SK-N-SH treated with all-trans-retinoic acid at 6 μM for 48 hours (cell line): ENCODE results near the gene IMMT.

ENCODE experiments used
- CSDC2 ChIP-seq: fragments of 250-450 bp; sonication (Bioruptor Pico); IDR thresholded peaks from 2 replicates; pipeline ENCODE4 v1.5.0; 2020; ENCODE audit warnings: mild to moderate bottlenecking, moderate library complexity
- ISL1 ChIP-seq: fragments of 250-450 bp; sonication (Bioruptor Pico); IDR thresholded peaks from 2 replicates; pipeline ENCODE4 v2.1.2; 2022; ENCODE audit warnings: mild to moderate bottlenecking, moderate library complexity
- OSR1 ChIP-seq: fragments of 250-450 bp; sonication (Bioruptor Pico); IDR thresholded peaks from 2 replicates; pipeline ENCODE4 v1.8.0; 2022; ENCODE audit warnings: moderate library complexity, mild to moderate bottlenecking, inconsistent platforms
- PPARA ChIP-seq: fragments of 250-450 bp; sonication (Bioruptor Pico); IDR thresholded peaks from 2 replicates; pipeline ENCODE4 v1.5.0; 2020; ENCODE audit warnings: mild to moderate bottlenecking, borderline replicate concordance
- SNAI2 ChIP-seq: fragments of 250-450 bp; sonication (Bioruptor Pico); IDR thresholded peaks from 2 replicates; pipeline ENCODE4 v1.5.0; 2020; ENCODE audit warnings: mild to moderate bottlenecking, moderate library complexity
- TCF4 ChIP-seq: fragments of 250-450 bp; sonication (Bioruptor Pico); IDR thresholded peaks from 2 replicates; pipeline ENCODE4 v1.8.0; 2021; ENCODE audit warnings: mild to moderate bottlenecking, moderate library complexity, borderline replicate concordance
- TOX ChIP-seq: fragments of 250-450 bp; sonication (Bioruptor Pico); IDR thresholded peaks from 2 replicates; pipeline ENCODE4 v1.8.0; 2021; ENCODE audit warnings: mild to moderate bottlenecking, moderate library complexity, borderline replicate concordance
- ZFP3 ChIP-seq: fragments of 250-450 bp; sonication (Bioruptor Pico); IDR thresholded peaks from 2 replicates; pipeline ENCODE4 v1.5.0; 2020; ENCODE audit warnings: mild to moderate bottlenecking, moderate library complexity
- TF ChIP-seq, protein P1 (sequence below): fragments of 250-450 bp; sonication (Bioruptor Pico); IDR thresholded peaks from 2 replicates; pipeline ENCODE4 v1.8.0; 2020; ENCODE audit warnings: mild to moderate bottlenecking, moderate library complexity, borderline replicate concordance
- TF ChIP-seq, protein P2 (sequence below): fragments of 250-450 bp; sonication (Bioruptor Pico); IDR thresholded peaks from 2 replicates; pipeline ENCODE4 v1.8.0; 2021; ENCODE audit warnings: low read depth, mild to moderate bottlenecking, moderate library complexity, borderline replicate concordance
- TF ChIP-seq, protein P3 (sequence below): fragments of 250-450 bp; sonication (Bioruptor Pico); IDR thresholded peaks from 2 replicates; pipeline ENCODE4 v1.5.1; 2020; ENCODE audit warnings: low read depth, mild to moderate bottlenecking, moderate library complexity

DNA sequence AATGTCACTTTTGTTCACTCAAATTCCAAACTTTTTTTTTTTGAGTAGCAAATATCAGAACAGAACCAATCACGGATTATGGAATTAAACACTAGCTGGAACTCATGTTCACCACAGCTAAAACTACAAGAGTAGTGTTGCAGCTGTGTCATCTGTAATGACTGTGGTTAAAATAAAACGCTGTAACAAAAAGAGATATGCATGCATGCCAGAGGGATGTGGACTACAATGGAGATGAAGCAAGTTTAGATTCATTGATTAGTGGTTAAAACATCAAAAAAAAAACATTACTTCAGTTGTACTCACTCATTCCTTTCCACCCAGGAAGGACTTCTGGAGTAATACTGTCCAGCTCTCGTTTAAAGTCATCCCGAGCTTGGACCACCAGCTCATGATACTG lies 37.0 kb downstream of the IMMT start:
- TF ChIP-seq, protein P1, sequence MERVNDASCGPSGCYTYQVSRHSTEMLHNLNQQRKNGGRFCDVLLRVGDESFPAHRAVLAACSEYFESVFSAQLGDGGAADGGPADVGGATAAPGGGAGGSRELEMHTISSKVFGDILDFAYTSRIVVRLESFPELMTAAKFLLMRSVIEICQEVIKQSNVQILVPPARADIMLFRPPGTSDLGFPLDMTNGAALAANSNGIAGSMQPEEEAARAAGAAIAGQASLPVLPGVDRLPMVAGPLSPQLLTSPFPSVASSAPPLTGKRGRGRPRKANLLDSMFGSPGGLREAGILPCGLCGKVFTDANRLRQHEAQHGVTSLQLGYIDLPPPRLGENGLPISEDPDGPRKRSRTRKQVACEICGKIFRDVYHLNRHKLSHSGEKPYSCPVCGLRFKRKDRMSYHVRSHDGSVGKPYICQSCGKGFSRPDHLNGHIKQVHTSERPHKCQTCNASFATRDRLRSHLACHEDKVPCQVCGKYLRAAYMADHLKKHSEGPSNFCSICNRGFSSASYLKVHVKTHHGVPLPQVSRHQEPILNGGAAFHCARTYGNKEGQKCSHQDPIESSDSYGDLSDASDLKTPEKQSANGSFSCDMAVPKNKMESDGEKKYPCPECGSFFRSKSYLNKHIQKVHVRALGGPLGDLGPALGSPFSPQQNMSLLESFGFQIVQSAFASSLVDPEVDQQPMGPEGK (CRISPR knock-in tag): no peak
- no peak for TF ChIP-seq CSDC2
- no peak for TF ChIP-seq PPARA (CRISPR knock-in tag)
- no peak for TF ChIP-seq ISL1 (CRISPR knock-in tag)
- TF ChIP-seq, protein P2, sequence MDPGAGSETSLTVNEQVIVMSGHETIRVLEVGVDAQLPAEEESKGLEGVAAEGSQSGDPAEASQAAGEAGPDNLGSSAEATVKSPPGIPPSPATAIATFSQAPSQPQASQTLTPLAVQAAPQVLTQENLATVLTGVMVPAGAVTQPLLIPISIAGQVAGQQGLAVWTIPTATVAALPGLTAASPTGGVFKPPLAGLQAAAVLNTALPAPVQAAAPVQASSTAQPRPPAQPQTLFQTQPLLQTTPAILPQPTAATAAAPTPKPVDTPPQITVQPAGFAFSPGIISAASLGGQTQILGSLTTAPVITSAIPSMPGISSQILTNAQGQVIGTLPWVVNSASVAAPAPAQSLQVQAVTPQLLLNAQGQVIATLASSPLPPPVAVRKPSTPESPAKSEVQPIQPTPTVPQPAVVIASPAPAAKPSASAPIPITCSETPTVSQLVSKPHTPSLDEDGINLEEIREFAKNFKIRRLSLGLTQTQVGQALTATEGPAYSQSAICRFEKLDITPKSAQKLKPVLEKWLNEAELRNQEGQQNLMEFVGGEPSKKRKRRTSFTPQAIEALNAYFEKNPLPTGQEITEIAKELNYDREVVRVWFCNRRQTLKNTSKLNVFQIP (CRISPR knock-in tag): no peak
- TF ChIP-seq SNAI2: no peak
- TF ChIP-seq, protein P3, sequence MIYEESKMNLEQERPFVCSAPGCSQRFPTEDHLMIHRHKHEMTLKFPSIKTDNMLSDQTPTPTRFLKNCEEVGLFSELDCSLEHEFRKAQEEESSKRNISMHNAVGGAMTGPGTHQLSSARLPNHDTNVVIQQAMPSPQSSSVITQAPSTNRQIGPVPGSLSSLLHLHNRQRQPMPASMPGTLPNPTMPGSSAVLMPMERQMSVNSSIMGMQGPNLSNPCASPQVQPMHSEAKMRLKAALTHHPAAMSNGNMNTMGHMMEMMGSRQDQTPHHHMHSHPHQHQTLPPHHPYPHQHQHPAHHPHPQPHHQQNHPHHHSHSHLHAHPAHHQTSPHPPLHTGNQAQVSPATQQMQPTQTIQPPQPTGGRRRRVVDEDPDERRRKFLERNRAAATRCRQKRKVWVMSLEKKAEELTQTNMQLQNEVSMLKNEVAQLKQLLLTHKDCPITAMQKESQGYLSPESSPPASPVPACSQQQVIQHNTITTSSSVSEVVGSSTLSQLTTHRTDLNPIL (CRISPR knock-in tag): no peak
- no peak for TF ChIP-seq TOX
- no peak for TF ChIP-seq TCF4 (CRISPR knock-in tag)
- TF ChIP-seq OSR1 (CRISPR knock-in tag): no peak
- no peak for TF ChIP-seq ZFP3
